ENCODE measurements around the gene SLC29A1.

SLC29A1 gene

DNA sequence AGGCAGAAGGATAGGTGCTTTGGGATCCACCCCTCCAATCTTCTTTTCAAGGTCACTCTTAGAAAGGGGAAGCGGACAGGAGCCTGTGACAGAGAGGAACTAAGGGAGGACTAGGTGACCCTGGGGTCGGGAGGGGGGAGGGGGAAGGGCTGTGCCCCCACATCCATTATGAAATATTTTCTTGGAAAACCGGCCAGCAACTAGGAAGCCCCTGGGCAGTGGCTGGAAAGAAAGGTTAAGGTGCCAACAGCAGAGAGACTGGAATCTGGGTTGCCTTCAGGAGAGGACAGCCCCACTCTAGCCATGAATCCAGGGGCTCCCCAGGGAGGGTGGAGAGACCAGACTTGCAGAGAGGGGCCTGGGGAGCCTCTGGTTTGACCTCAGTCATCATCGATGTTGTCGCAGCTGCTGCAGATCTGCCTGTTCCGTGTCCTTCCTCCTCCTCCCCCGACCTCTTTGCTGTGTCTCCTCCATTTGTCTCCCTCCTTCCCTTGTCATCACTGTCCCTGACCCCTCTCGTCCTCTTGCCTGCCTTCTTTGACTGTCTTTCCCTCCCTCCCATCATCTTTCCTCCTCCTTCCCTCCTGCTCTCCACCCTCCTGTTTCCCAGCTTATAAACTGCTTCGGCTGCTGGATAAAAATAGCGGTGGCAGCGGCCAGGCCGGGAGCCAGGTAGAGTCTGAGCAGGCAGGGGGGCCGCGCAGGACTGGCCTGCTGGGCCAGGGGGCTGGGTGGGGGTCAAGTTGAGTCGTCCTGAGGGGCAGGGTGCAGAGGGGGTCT lies 3.2 kb downstream of the SLC29A1 start:
- in situ Hi-C loops (cut with HindIII; ENCODE audit: low sequenced_read_pairs) = no loop called here
- no peak overlapping the region for H3K4me3 ChIP-seq (ENCODE audit: low read depth, low read length)
- TF ChIP-seq, protein P1, sequence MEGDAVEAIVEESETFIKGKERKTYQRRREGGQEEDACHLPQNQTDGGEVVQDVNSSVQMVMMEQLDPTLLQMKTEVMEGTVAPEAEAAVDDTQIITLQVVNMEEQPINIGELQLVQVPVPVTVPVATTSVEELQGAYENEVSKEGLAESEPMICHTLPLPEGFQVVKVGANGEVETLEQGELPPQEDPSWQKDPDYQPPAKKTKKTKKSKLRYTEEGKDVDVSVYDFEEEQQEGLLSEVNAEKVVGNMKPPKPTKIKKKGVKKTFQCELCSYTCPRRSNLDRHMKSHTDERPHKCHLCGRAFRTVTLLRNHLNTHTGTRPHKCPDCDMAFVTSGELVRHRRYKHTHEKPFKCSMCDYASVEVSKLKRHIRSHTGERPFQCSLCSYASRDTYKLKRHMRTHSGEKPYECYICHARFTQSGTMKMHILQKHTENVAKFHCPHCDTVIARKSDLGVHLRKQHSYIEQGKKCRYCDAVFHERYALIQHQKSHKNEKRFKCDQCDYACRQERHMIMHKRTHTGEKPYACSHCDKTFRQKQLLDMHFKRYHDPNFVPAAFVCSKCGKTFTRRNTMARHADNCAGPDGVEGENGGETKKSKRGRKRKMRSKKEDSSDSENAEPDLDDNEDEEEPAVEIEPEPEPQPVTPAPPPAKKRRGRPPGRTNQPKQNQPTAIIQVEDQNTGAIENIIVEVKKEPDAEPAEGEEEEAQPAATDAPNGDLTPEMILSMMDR (IDR thresholded peaks at IDR 0.05; ENCODE audit: low read depth, low read length) = no peak
- no peak for DNase-seq (ENCODE audit: low read depth, low spot score)

DNA sequence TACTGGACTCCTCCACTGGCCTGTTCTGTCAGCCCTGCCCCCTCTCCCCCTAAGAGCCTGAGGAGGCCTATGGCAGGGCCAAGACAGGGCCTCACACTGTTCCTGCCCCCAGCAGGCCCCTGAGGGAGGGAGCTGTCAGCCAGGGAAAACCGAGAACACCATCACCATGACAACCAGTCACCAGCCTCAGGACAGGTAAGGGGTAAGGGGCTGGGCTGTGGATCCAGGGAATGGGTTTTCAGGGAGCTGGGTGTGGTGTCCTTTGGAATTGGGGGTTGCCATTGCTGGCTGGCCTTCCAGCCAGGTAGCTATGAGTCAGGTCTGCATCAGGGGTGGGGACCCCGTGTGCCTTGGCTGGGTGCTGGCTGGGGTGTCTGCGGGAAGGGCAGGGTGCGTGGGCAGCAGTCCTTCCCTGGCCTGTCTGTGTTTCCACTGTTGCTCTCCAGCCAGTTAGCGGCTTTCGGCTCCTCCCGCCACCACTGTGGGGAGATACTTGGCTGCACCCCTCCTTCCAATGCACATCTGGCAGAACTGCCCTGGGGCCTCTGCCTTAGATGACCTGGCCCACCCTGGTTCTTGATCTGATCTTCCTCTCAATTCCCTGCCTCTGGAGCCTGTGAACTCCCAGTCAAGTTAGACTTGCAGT lies 3.9 kb downstream of the SLC29A1 start:
- TF ChIP-seq, protein P1 (IDR thresholded peaks at IDR 0.05; ENCODE audit: low read depth, low read length) = no peak
- DNase-seq (ENCODE audit: low read depth, low spot score) = no peak
- in situ Hi-C loops (cut with HindIII; ENCODE audit: low sequenced_read_pairs) = no loop called here
- no peak overlapping the region for H3K4me3 ChIP-seq (ENCODE audit: low read depth, low read length)

DNA sequence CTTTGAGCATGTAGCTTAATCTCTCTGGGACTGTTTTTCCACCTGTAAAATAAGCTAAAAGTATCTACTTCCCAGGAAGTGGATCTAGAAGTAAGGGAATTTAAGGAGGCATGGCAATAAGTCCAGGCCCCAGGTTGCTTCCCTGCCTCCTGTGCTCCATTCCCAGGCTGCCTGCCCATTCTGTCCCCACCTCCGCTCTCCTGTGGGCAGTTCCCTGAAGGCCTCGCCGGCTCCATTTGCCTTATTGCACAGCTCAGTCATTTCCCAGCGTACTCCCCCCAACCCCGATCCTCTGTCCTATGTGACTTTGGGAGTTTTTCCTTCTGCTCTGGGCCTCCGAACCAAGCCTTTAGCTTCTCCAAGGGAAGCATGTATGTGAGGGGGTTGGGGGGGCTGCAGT lies 4.6 kb downstream of the SLC29A1 start:
- no peak overlapping the region for H3K4me3 ChIP-seq (ENCODE audit: low read depth, low read length)
- TF ChIP-seq, protein P1 (IDR thresholded peaks at IDR 0.05; ENCODE audit: low read depth, low read length) = no peak
- in situ Hi-C loops (cut with HindIII; ENCODE audit: low sequenced_read_pairs) = no loop called here
- no peak for DNase-seq (ENCODE audit: low read depth, low spot score)

DNA sequence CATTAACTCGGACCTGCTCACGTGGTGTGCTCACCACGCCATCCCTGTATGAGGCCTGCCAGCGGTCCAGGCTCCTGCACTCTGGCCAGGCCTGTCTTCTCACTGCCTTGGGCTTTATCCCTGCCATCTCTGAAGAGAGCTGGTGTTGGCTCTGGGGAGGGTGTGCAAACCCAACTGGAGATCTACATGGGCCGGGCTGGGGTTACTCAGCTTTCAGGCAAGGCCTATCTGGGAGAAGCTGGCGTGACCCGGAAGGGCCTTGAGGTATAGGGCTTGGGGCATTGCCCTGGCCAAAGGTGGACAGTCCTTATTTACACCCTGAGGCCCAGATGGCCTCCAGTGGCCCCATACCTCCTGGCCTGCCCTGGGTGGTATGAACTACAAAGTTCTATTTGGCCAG lies 5.0 kb downstream of the SLC29A1 start:
- TF ChIP-seq, protein P1 (IDR thresholded peaks at IDR 0.05; ENCODE audit: low read depth, low read length) = no peak
- in situ Hi-C loops (cut with HindIII; ENCODE audit: low sequenced_read_pairs) = no loop called here
- no peak for DNase-seq (ENCODE audit: low read depth, low spot score)
- H3K4me3 ChIP-seq (ENCODE audit: low read depth, low read length) = no peak overlapping the region

DNA sequence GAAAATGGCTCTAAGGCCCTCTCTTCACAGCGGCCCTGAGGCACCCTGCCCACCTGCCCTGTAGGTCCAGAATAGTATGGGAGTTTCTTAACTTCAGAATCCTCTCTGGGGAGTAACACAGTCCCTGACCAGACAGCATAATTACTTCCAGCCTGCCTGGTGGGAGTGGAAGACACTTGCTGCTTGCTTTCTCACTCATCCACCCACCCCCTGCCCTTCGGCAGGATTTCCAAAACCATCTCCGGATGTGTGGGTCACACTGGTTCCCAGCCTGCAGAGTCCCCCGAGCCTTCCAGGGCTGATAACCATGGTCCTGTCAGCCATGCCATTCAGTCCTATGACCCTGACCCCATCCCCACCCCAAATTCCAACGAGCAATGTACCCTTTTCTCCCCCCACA lies 5.4 kb downstream of the SLC29A1 start:
- in situ Hi-C loops (cut with HindIII; ENCODE audit: low sequenced_read_pairs) = no loop called here
- TF ChIP-seq, protein P1 (IDR thresholded peaks at IDR 0.05; ENCODE audit: low read depth, low read length) = no peak
- no peak overlapping the region for H3K4me3 ChIP-seq (ENCODE audit: low read depth, low read length)
- DNase-seq (ENCODE audit: low read depth, low spot score) = no peak

DNA sequence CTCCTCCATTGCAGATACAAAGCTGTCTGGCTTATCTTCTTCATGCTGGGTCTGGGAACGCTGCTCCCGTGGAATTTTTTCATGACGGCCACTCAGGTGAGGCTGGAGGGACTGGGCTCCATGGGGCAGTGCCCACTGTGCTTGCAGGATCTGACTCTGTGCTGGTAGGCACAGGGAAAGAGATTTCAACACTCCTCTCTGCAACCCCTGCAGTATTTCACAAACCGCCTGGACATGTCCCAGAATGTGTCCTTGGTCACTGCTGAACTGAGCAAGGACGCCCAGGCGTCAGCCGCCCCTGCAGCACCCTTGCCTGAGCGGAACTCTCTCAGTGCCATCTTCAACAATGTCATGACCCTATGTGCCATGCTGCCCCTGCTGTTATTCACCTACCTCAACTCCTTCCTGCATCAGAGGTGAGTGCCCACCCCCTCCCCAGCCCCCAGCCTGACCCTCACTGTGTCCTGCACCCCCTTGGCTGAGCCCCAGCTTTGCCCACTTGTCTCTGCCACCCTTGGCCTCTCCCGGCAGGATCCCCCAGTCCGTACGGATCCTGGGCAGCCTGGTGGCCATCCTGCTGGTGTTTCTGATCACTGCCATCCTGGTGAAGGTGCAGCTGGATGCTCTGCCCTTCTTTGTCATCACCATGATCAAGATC lies 6.1 kb downstream of the SLC29A1 start:
- TF ChIP-seq, protein P1 (IDR thresholded peaks at IDR 0.05; ENCODE audit: low read depth, low read length) = no peak
- no peak for DNase-seq (ENCODE audit: low read depth, low spot score)
- H3K4me3 ChIP-seq (ENCODE audit: low read depth, low read length) = no peak overlapping the region
- in situ Hi-C loops (cut with HindIII; ENCODE audit: low sequenced_read_pairs) = no loop called here

Data from astrocyte of the spinal cord (primary cell).